HG02840 (cell line): Measurements from ENCODE around the gene TXNIP.

Experiments used
- ATAC-seq: cut with Tn5 transposase; IDR thresholded peaks from one replicate; pipeline ENCODE4 v1.9.1; 2021; ENCODE audit warnings: mild to moderate bottlenecking, moderate library complexity, moderate number of reproducible peaks; ENCODE audit not compliant: unreplicated experiment, low FRiP score

TXNIP gene

DNA sequence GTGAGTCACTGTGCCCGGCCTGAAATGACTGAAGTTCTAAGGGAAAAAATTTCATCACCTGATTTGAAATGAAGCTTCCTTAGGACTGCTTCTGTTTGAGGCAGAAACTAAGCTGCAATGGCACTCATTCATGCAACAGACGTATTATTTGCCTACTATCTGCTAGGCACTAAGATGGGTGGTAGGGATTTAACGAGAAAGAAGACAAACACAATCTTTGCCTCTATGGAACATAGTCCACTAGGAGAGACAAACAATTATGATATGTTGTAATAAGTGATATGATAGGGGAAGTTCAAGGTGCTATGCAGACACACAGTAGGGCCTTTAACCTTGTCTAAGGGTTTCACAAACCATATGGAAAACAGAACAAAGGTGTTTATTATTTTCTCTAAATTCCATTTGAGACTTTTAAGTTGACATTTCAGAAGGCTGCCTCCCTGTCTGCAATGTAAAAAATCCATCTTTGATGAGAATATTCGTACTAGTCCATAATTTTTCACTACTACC is 49.8 kb downstream of the TXNIP start:
- no peak for ATAC-seq

DNA sequence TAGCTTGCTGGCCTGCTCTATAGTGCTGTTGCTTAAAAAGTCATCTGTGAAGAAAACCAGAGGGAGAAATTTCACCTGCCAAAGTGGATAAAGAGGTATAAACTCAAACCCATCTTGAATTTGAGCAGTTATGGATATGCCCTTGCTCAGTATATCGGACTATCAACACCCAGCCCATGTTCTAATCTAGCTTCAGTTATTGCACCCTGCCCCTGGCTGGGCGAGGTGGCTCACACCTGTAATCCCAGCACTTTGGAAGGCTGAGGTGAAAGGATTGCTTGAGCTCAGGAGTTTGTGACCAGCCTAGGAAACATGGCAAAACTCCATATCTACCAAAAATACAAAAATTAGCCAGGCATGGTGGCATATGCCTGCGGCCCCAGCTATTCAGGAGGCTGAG is 51.8 kb downstream of the TXNIP start:
- no peak for ATAC-seq

- no peak for ATAC-seq
These were observed 53.5 kb downstream of the TXNIP start for GRCh38 chr1:145942871-145943270.
